HG03460 (cell line): ENCODE results near the gene SMAD3.

Source experiments
- ATAC-seq: cut with Tn5 transposase; IDR thresholded peaks from one replicate; pipeline ENCODE4 v1.9.1; 2021; ENCODE audit not compliant: unreplicated experiment

SMAD3 gene

GRCh38 chr15:67176195-67176971 is 111.0 kb downstream of the SMAD3 start:
- ATAC-seq: no peak

- ATAC-seq: no peak
These were observed 112.3 kb downstream of the SMAD3 start for GRCh38 chr15:67177752-67178151.

GRCh38 chr15:67178569-67179210 is 113.3 kb downstream of the SMAD3 start:
- ATAC-seq: no peak

- no peak for ATAC-seq
These were observed 114.1 kb downstream of the SMAD3 start for GRCh38 chr15:67179411-67179995.

GRCh38 chr15:67180035-67180434 is 114.6 kb downstream of the SMAD3 start:
- ATAC-seq: no peak

- no peak for ATAC-seq
These were observed 115.3 kb downstream of the SMAD3 start for GRCh38 chr15:67180514-67181191.

GRCh38 chr15:67181221-67181639 is 115.8 kb downstream of the SMAD3 start:
- no peak for ATAC-seq

- ATAC-seq: no peak
These were observed 118.2 kb downstream of the SMAD3 start for GRCh38 chr15:67183443-67184169.

GRCh38 chr15:67184208-67184925 is 119.0 kb downstream of the SMAD3 start:
- no peak for ATAC-seq

GRCh38 chr15:67185051-67185450 is 119.6 kb downstream of the SMAD3 start:
- ATAC-seq: no peak

GRCh38 chr15:67185621-67186225 is 120.3 kb downstream of the SMAD3 start:
- no peak for ATAC-seq

GRCh38 chr15:67186226-67186649 is 120.8 kb downstream of the SMAD3 start:
- no peak for ATAC-seq

GRCh38 chr15:67186688-67187087 is 121.3 kb downstream of the SMAD3 start:
- ATAC-seq: no peak

GRCh38 chr15:67187351-67187854 is 122.0 kb downstream of the SMAD3 start:
- ATAC-seq: no peak

- no peak for ATAC-seq
These were observed 123.3 kb downstream of the SMAD3 start for GRCh38 chr15:67188551-67189218.

- ATAC-seq: no peak
These were observed 124.1 kb downstream of the SMAD3 start for GRCh38 chr15:67189326-67190051.

GRCh38 chr15:67190326-67190725 is 124.9 kb downstream of the SMAD3 start:
- ATAC-seq: no peak

GRCh38 chr15:67190813-67191212 is 125.4 kb downstream of the SMAD3 start:
- ATAC-seq: no peak
